Upper lobe of left lung (tissue), 6 donors: Measurements from ENCODE around the gene MFAP3L. TPM values are rescaled to one million over a fixed set of nuclear protein-coding genes. Genes with fewer than 3 reads are reported as not detected.

Experiments
- ATAC-seq, 2 donors: fragments of 200-7000 bp; cut with Tn5 transposase; one replicate each; pipeline ENCODE4 v1.9.1; 2022; ENCODE audit warnings: mild to moderate bottlenecking in 2 of 2, moderate library complexity in 2 of 2; ENCODE audit not compliant: low FRiP score in 2 of 2
- DNase-seq, 2 donors: peaks; one replicate each; pipeline ENCODE4 v3.0.0-alpha.2; 2019 to 2020
- H3K27ac ChIP-seq, 4 donors: fragments of 200-600 bp; sonication (generic); one replicate each; pipeline ENCODE4 v1.5.1; 2016 to 2019
- H3K27me3 ChIP-seq, 4 donors: fragments of 200-600 bp; sonication (generic); one replicate each; pipeline ENCODE4 v1.5.1; 2017 to 2019
- H3K36me3 ChIP-seq, 4 donors: fragments of 200-600 bp; sonication (generic); one replicate each; pipeline ENCODE4 v1.5.1; 2016 to 2019
- H3K4me1 ChIP-seq, 4 donors: fragments of 200-600 bp; sonication (generic); one replicate each; pipeline ENCODE4 v1.5.1; 2018 to 2019
- H3K4me3 ChIP-seq, 4 donors: fragments of 200-600 bp; sonication (generic); one replicate each; pipeline ENCODE4 v1.5.1; 2017 to 2019; ENCODE audit warnings: mild to moderate bottlenecking in 2 of 4, moderate library complexity in 1 of 4
- H3K9me3 ChIP-seq, 4 donors: fragments of 200-600 bp; sonication (generic); one replicate each; pipeline ENCODE4 v1.5.1; 2018 to 2019
- CTCF ChIP-seq, 6 experiments: fragments of 450-650 bp in 4 of 6; fragments of 200-600 bp in 2 of 6; sonication (generic) in 2 of 6; IDR thresholded peaks; one replicate each; pipeline ENCODE4 v1.5.1; 2016 to 2019; ENCODE audit warnings: antibody characterized with exemption in 6 of 6
- EP300 ChIP-seq, 4 donors: sonication (generic); formaldehyde crosslinking; IDR thresholded peaks; one replicate each; pipeline ENCODE4 v1.5.1; 2017; ENCODE audit warnings: antibody characterized with exemption in 4 of 4, control low read depth in 2 of 4
- POLR2A ChIP-seq, 4 donors: fragments of 450-650 bp; IDR thresholded peaks; one replicate each; pipeline ENCODE4 v1.5.1; 2016 to 2017; ENCODE audit warnings: antibody characterized with exemption in 4 of 4, mild to moderate bottlenecking in 2 of 4
- POLR2AphosphoS5 ChIP-seq, 2 donors: sonication (generic); formaldehyde crosslinking; IDR thresholded peaks; one replicate each; pipeline ENCODE4 v1.5.1; 2017; ENCODE audit warnings: antibody characterized with exemption in 2 of 2
- WGBS, 2 donors: methylation state at CpG; one replicate each; pipeline ENCODE4 v1.1.5; 2017 to 2018; 5-methylcytosine and 5-hydroxymethylcytosine counted together
- total RNA-seq, 6 donors: library from RNA; depleted of rRNA in 4 of 6; stranded (reverse); fragments of >200 nt in 4 of 6; gene quantifications; one replicate each; pipeline versions ENCODE4 v1.1.0 to v1.2.1, GENCODE V29; 2016 to 2021
- donor health status: DM: no; HTN: no; CAD: no; lungs with moderate emphysema.
- donor health status: DM: no; HTN: yes; CAD: no; lungs with severe emphysema.

Gene MFAP3L
- total RNA-seq, 6 donors from 2014 or later = 2.1 to 11.7 (median 6.4) TPM

GRCh38 chr4:169956091-169956843 is 69.9 kb downstream of the MFAP3L start:
- ATAC-seq (no peak), DNase-seq (no peak)
- Histone ChIP-seq H3K4me1 (no peaks in the 10 kb centered on the region), H3K27ac (no peak overlapping the region), H3K27me3 (no peaks in the 10 kb centered on the region), H3K9me3 (no peaks in the 10 kb centered on the region), H3K4me3 (no peak overlapping the region), H3K36me3 (no peaks in the 10 kb centered on the region)
- WGBS, 2 donors = 81 to 87% methylated on average over 5 of the region's 5 CpGs
- TF ChIP-seq POLR2AphosphoS5 (IDR thresholded peaks at IDR 0.05) (no peak), CTCF (IDR thresholded peaks at IDR 0.05) (no peak), POLR2A (IDR thresholded peaks at IDR 0.05) (no peak), EP300 (IDR thresholded peaks at IDR 0.05) (no peak)

GRCh38 chr4:169955521-169955920 is 70.7 kb downstream of the MFAP3L start:
- Histone ChIP-seq H3K4me3 (no peak overlapping the region), H3K4me1 (no peaks in the 10 kb centered on the region), H3K27me3 (no peaks in the 10 kb centered on the region), H3K27ac (no peak overlapping the region), H3K9me3 (no peaks in the 10 kb centered on the region), H3K36me3 (no peaks in the 10 kb centered on the region)
- DNase-seq (no peak), ATAC-seq (no peak)
- 80 to 85% methylated on average over 5 of the region's 5 CpGs for WGBS, 2 donors
- TF ChIP-seq POLR2AphosphoS5 (IDR thresholded peaks at IDR 0.05) (no peak), CTCF (IDR thresholded peaks at IDR 0.05) (no peak), EP300 (IDR thresholded peaks at IDR 0.05) (no peak), POLR2A (IDR thresholded peaks at IDR 0.05) (no peak)

GRCh38 chr4:169952236-169953002 is 73.8 kb downstream of the MFAP3L start:
- Histone ChIP-seq H3K27me3 (no peaks in the 10 kb centered on the region), H3K4me1 (no peaks in the 10 kb centered on the region), H3K27ac (no peak overlapping the region), H3K4me3 (no peak overlapping the region), H3K9me3 (no peaks in the 10 kb centered on the region), H3K36me3 (no peaks in the 10 kb centered on the region)
- DNase-seq = no peak
- WGBS, 2 donors = 38 to 40% methylated on average over 4 of the region's 4 CpGs
- no peak for TF ChIP-seq CTCF (IDR thresholded peaks at IDR 0.05)
- ATAC-seq = peak in 1 of 2 donors; percentile 27

GRCh38 chr4:169948271-169948670 is 77.9 kb downstream of the MFAP3L start:
- WGBS, 2 donors = 57 to 63% methylated on average over 3 of the region's 3 CpGs
- no peak overlapping the region for H3K27ac ChIP-seq

More at GRCh38 chr4:169948271-169948670, 77.9 kb downstream of the MFAP3L start:
- DNase-seq (no peak), ATAC-seq (no peak)
- H3K27me3 ChIP-seq = no peaks in the 10 kb centered on the region
- H3K4me1 ChIP-seq = no peaks in the 10 kb centered on the region
- no peak overlapping the region for H3K4me3 ChIP-seq
- no peaks in the 10 kb centered on the region for H3K36me3 ChIP-seq
- H3K9me3 ChIP-seq = no peaks in the 10 kb centered on the region
- TF ChIP-seq POLR2AphosphoS5 (IDR thresholded peaks at IDR 0.05) = no peak
- no peak for TF ChIP-seq POLR2A (IDR thresholded peaks at IDR 0.05)
- TF ChIP-seq EP300 (IDR thresholded peaks at IDR 0.05) = no peak
- TF ChIP-seq CTCF (IDR thresholded peaks at IDR 0.05) = no peak
